IMR-90 (cell line): ENCODE results near the gene ERP27. TPM values are rescaled to one million over a fixed set of nuclear protein-coding genes. Genes with fewer than 3 reads are reported as not detected.
A peak's percentile ranks its signal among the peaks of the same experiment; 100 is the strongest.

Experiments used
- ATAC-seq: fragments of 200-7000 bp; cut with Tn5 transposase; 2 replicates; pipeline ENCODE4 v1.9.1; 2020; ENCODE audit warnings: low read depth, mild to moderate bottlenecking, moderate library complexity
- BruUV-seq: library from RNA; stranded (reverse); fragments of 400-500 nt; replicated peaks from 2 replicates; lab custom pipeline; 2021; lab: Mats Ljungman, UMichigan
- CTCF ChIA-PET: fragments of 300-600 bp; formaldehyde crosslinking; extraction: SDS; loops from one replicate; lab custom pipeline; 2021; ENCODE audit warnings: antibody characterized with exemption; lab: Yijun Ruan, JAX
- POLR2A ChIA-PET: fragments of 300-600 bp; sonication (Branson Sonifier 250); formaldehyde crosslinking; loops from one replicate; lab custom pipeline; 2022; ENCODE audit warnings: antibody characterized with exemption; ENCODE audit not compliant: unreplicated experiment; lab: Charles Lee
- DNase-seq: peaks from one replicate; pipeline ENCODE4 v3.0.0; 2013
- H2AFZ ChIP-seq: replicated peaks from 2 replicates; pipeline ENCODE3; 2013; ENCODE audit warnings: low read length, mild to moderate bottlenecking; ENCODE audit not compliant: poor library complexity
- H2AK5ac ChIP-seq: 2 replicates; pipeline ENCODE4 v1.6.1; 2013; ENCODE audit warnings: low read depth, low read length, inconsistent platforms
- H2AK9ac ChIP-seq: replicated peaks from 2 replicates; pipeline ENCODE3; 2013; ENCODE audit warnings: mild to moderate bottlenecking, low read depth, low read length, moderate library complexity; ENCODE audit not compliant: poor library complexity
- H2BK120ac ChIP-seq: 2 replicates; pipeline ENCODE4 v1.6.1; 2013; ENCODE audit warnings: low read depth, low read length, inconsistent platforms
- H2BK15ac ChIP-seq: 3 replicates; pipeline ENCODE4 v1.6.1; 2013; ENCODE audit warnings: low read depth, low read length, inconsistent platforms
- H2BK20ac ChIP-seq: 2 replicates; pipeline ENCODE4 v1.6.1; 2013; ENCODE audit warnings: low read depth, mild to moderate bottlenecking, inconsistent platforms, low read length, moderate library complexity
- H2BK5ac ChIP-seq: 2 replicates; pipeline ENCODE4 v1.6.1; 2013; ENCODE audit warnings: mild to moderate bottlenecking, low read depth, low read length, inconsistent platforms; ENCODE audit not compliant: poor library complexity, severe bottlenecking
- H3K14ac ChIP-seq: replicated peaks from 2 replicates; pipeline ENCODE4 v1.6.1; 2013; ENCODE audit warnings: low read depth, low read length, inconsistent platforms
- H3K18ac ChIP-seq: 2 replicates; pipeline ENCODE4 v1.6.1; 2013; ENCODE audit warnings: low read depth, low read length, control low read depth
- H3K23ac ChIP-seq: 2 replicates; pipeline ENCODE4 v1.6.1; 2013; ENCODE audit warnings: low read depth, low read length, inconsistent platforms
- H3K27ac ChIP-seq: 2 replicates; pipeline ENCODE4 v1.5.1; 2013; ENCODE audit warnings: mild to moderate bottlenecking, control low read depth, low read length; ENCODE audit not compliant: insufficient read depth
- H3K27me3 ChIP-seq: 2 replicates; pipeline ENCODE4 v1.6.1; 2013; ENCODE audit warnings: low read length; ENCODE audit not compliant: control insufficient read depth, insufficient read depth
- H3K36me3 ChIP-seq: 2 replicates; pipeline ENCODE4 v1.6.1; 2013; ENCODE audit warnings: low read length, mixed read lengths; ENCODE audit not compliant: control insufficient read depth, insufficient read depth
- H3K4ac ChIP-seq: 2 replicates; pipeline ENCODE4 v1.6.1; 2013; ENCODE audit warnings: low read depth, low read length, inconsistent platforms
- H3K4me1 ChIP-seq: 2 replicates; pipeline ENCODE4 v1.6.1; 2013; ENCODE audit warnings: low read length, mixed read lengths; ENCODE audit not compliant: control insufficient read depth, insufficient read depth
- H3K4me2 ChIP-seq: 2 replicates; pipeline ENCODE4 v1.6.1; 2013; ENCODE audit warnings: low read depth, mild to moderate bottlenecking, control low read depth, low read length, moderate library complexity
- H3K4me3 ChIP-seq: 2 replicates; pipeline ENCODE4 v1.5.1; 2013; ENCODE audit warnings: low read depth, mild to moderate bottlenecking, control low read depth, low read length, moderate library complexity; ENCODE audit not compliant: insufficient read depth
- H3K56ac ChIP-seq: 2 replicates; pipeline ENCODE4 v1.6.1; 2013; ENCODE audit warnings: low read length, inconsistent platforms; ENCODE audit not compliant: insufficient read depth; ENCODE audit errors: extremely low read depth
- H3K79me1 ChIP-seq, 2 experiments: 2 replicates each; pipeline ENCODE4 v1.6.1; 2013; ENCODE audit warnings: low read length in 2 of 2, inconsistent platforms in 1 of 2, low read depth in 1 of 2
- H3K9ac ChIP-seq: 2 replicates; pipeline ENCODE4 v1.6.1; 2013; ENCODE audit warnings: low read depth, low read length, control low read depth
- H3K9me1 ChIP-seq: 2 replicates; pipeline ENCODE4 v1.6.1; 2013; ENCODE audit warnings: low read length, inconsistent platforms; ENCODE audit not compliant: insufficient read depth
- H3K9me3 ChIP-seq: 2 replicates; pipeline ENCODE4 v1.6.1; 2013; ENCODE audit warnings: low read length; ENCODE audit not compliant: control insufficient read depth, insufficient read depth
- H4K20me1 ChIP-seq: 2 replicates; pipeline ENCODE4 v1.6.1; 2013; ENCODE audit warnings: low read length, inconsistent platforms; ENCODE audit not compliant: insufficient read depth
- H4K5ac ChIP-seq: 2 replicates; pipeline ENCODE4 v1.6.1; 2013; ENCODE audit warnings: mild to moderate bottlenecking, low read depth, low read length, control low read depth
- H4K8ac ChIP-seq, 2 experiments: 2 replicates each; pipeline ENCODE4 v1.6.1; 2013; ENCODE audit warnings: low read depth in 2 of 2, low read length in 2 of 2, control low read depth in 1 of 2, inconsistent platforms in 1 of 2
- H4K91ac ChIP-seq: 2 replicates; pipeline ENCODE4 v1.6.1; 2013; ENCODE audit warnings: low read depth, low read length, inconsistent platforms; ENCODE audit not compliant: insufficient read depth
- BHLHE40 ChIP-seq: fragments of 150-350 bp; IDR thresholded peaks from 2 replicates; pipeline ENCODE4 v1.6.1; 2016; ENCODE audit warnings: mild to moderate bottlenecking, low read depth, low read length
- CEBPB ChIP-seq: IDR thresholded peaks from 2 replicates; pipeline ENCODE4 v1.6.1; 2012; ENCODE audit warnings: low read depth, low read length, improper control_type of control experiment
- CHD1 ChIP-seq: IDR thresholded peaks from 2 replicates; pipeline ENCODE4 v1.6.1; 2012; ENCODE audit warnings: low read depth, low read length, improper control_type of control experiment
- FOS ChIP-seq: fragments of 150-350 bp; IDR thresholded peaks from 2 replicates; pipeline ENCODE4 v1.6.1; 2016; ENCODE audit warnings: low read depth, low read length
- MAFK ChIP-seq: IDR thresholded peaks from 2 replicates; pipeline ENCODE4 v1.6.1; 2012; ENCODE audit warnings: low read depth, low read length, improper control_type of control experiment
- MAZ ChIP-seq: IDR thresholded peaks from 2 replicates; pipeline ENCODE4 v1.6.1; 2012; ENCODE audit warnings: low read depth, mild to moderate bottlenecking, low read length, improper control_type of control experiment, moderate library complexity, borderline replicate concordance
- MXI1 ChIP-seq: IDR thresholded peaks from 2 replicates; pipeline ENCODE4 v1.6.1; 2012; ENCODE audit warnings: low read depth, mild to moderate bottlenecking, low read length, moderate library complexity, borderline replicate concordance
- NFE2L2 ChIP-seq: fragments of 150-350 bp; IDR thresholded peaks from 2 replicates; pipeline ENCODE4 v1.6.1; 2016; ENCODE audit warnings: low read depth, mild to moderate bottlenecking, low read length
- POLR2A ChIP-seq: IDR thresholded peaks from 2 replicates; pipeline ENCODE4 v1.6.1; 2012; ENCODE audit warnings: mild to moderate bottlenecking, low read depth, low read length
- RAD21 ChIP-seq: IDR thresholded peaks from 2 replicates; pipeline ENCODE4 v1.6.1; 2012; ENCODE audit warnings: low read length, improper control_type of control experiment
- RCOR1 ChIP-seq: IDR thresholded peaks from 2 replicates; pipeline ENCODE4 v1.6.1; 2012; ENCODE audit warnings: mild to moderate bottlenecking, low read length, improper control_type of control experiment; ENCODE audit not compliant: insufficient replicate concordance
- RFX5 ChIP-seq: IDR thresholded peaks from 2 replicates; pipeline ENCODE4 v1.8.0; 2012; ENCODE audit warnings: low read depth, mild to moderate bottlenecking, low read length, moderate library complexity
- SMC3 ChIP-seq: fragments of 150-350 bp; IDR thresholded peaks from 2 replicates; pipeline ENCODE4 v1.6.1; 2016; ENCODE audit warnings: low read depth, mild to moderate bottlenecking, antibody characterized with exemption, low read length, moderate library complexity
- USF2 ChIP-seq: fragments of 150-350 bp; IDR thresholded peaks from 2 replicates; pipeline ENCODE4 v1.6.1; 2017; ENCODE audit warnings: mild to moderate bottlenecking, antibody characterized with exemption, low read length, low read depth
- WGBS, 2 experiments: methylation state at CpG; one replicate each; pipeline versions ENCODE4 v1.1.5 to v1.1.7; 2013; ENCODE audit warnings: missing lambda C conversion rate in 2 of 2; ENCODE audit not compliant: insufficient read length in 1 of 2; ENCODE audit errors: extremely low coverage in 2 of 2; 5-methylcytosine and 5-hydroxymethylcytosine counted together
- dilution Hi-C: fragments of 300-500 bp; cut with HindIII; formaldehyde crosslinking; loops from one replicate; pipeline ENCODE4 v1.14.3; 2018; ENCODE audit warnings: low sequenced_read_pairs; ENCODE audit not compliant: unreplicated experiment
- in situ Hi-C: fragments of 300-500 bp; cut with MboI; formaldehyde crosslinking; loops from 3 replicates; pipeline ENCODE4 v1.14.3; 2019; ENCODE audit warnings: low sequenced_read_pairs, inconsistent platforms, mixed read lengths
- intact Hi-C: fragments of 100-400 bp; cut with micrococcal nuclease; formaldehyde crosslinking; loops from 2 replicates; pipeline ENCODE4 v1.10.0; 2022
- polyA plus RNA-seq, 3 experiments: library from polyadenylated mRNA; depleted of rRNA; stranded (reverse); fragments of >200 nt; gene quantifications; 2 replicates each; pipeline ENCODE4 v1.2.3, GENCODE V29; 2012; ENCODE audit warnings: low replicate concordance in 1 of 3
- total RNA-seq: library from RNA; depleted of rRNA; stranded (reverse); fragments of >200 nt; gene quantifications from 2 replicates; pipeline ENCODE4 v1.2.3, GENCODE V29; 2012
- TF ChIP-seq, protein P1 (sequence below): conservative IDR thresholded peaks from 2 replicates; pipeline ENCODE4 v1.5.1; 2012; ENCODE audit warnings: mild to moderate bottlenecking, low read depth, low read length, improper control_type of control experiment
- TF ChIP-seq, protein P2 (sequence below): fragments of 150-350 bp; IDR thresholded peaks from 2 replicates; pipeline ENCODE4 v1.6.1; 2016; ENCODE audit warnings: low read depth, mild to moderate bottlenecking, low read length, moderate library complexity, borderline replicate concordance

The ERP27 gene
- total and polyA plus RNA-seq, 2 of the 4 experiments (the other 2 are of a cell fraction), result not detected

- H3K23ac ChIP-seq, result no peak overlapping the region
- TF ChIP-seq USF2 (no peak), SMC3 (no peak), MXI1 (no peak), BHLHE40 (no peak), POLR2A (no peak), CEBPB (no peak), RCOR1 (no peak), RFX5 (no peak), CHD1 (no peak), MAFK (no peak), NFE2L2 (no peak), MAZ (no peak), FOS (no peak), RAD21 (no peak)
- TF ChIP-seq, protein P1, sequence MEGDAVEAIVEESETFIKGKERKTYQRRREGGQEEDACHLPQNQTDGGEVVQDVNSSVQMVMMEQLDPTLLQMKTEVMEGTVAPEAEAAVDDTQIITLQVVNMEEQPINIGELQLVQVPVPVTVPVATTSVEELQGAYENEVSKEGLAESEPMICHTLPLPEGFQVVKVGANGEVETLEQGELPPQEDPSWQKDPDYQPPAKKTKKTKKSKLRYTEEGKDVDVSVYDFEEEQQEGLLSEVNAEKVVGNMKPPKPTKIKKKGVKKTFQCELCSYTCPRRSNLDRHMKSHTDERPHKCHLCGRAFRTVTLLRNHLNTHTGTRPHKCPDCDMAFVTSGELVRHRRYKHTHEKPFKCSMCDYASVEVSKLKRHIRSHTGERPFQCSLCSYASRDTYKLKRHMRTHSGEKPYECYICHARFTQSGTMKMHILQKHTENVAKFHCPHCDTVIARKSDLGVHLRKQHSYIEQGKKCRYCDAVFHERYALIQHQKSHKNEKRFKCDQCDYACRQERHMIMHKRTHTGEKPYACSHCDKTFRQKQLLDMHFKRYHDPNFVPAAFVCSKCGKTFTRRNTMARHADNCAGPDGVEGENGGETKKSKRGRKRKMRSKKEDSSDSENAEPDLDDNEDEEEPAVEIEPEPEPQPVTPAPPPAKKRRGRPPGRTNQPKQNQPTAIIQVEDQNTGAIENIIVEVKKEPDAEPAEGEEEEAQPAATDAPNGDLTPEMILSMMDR, result no peak
- TF ChIP-seq, protein P2, sequence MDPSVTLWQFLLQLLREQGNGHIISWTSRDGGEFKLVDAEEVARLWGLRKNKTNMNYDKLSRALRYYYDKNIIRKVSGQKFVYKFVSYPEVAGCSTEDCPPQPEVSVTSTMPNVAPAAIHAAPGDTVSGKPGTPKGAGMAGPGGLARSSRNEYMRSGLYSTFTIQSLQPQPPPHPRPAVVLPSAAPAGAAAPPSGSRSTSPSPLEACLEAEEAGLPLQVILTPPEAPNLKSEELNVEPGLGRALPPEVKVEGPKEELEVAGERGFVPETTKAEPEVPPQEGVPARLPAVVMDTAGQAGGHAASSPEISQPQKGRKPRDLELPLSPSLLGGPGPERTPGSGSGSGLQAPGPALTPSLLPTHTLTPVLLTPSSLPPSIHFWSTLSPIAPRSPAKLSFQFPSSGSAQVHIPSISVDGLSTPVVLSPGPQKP, result no peak
- H3K79me1 ChIP-seq, result peaks cover 0 to 3% of the 10 kb centered on the region in 2 experiments; a peak in 1 of 4 replicates
- H2BK20ac ChIP-seq, result peak overlapping the region; percentile 8; the same call in 1 of the 2 replicates
- no peak for ATAC-seq
- H3K9me1 ChIP-seq, result peaks cover 11% of the 10 kb centered on the region
- no peak overlapping the region for H4K91ac ChIP-seq
- H2AFZ ChIP-seq, result no peak overlapping the region
- no peaks in the 10 kb centered on the region for H3K9me3 ChIP-seq
- peak overlapping the region; percentile 26; the same call in 1 of the 2 replicates for H2BK120ac ChIP-seq
- no peak for DNase-seq
- no peak overlapping the region for H3K56ac ChIP-seq
- dilution Hi-C loops (no loop called here), intact Hi-C loops (no loop called here), in situ Hi-C loops (no loop called here)
- no peaks in the 10 kb centered on the region for H4K20me1 ChIP-seq
- H3K4me1 ChIP-seq, result peaks cover 19% of the 10 kb centered on the region
- CTCF ChIA-PET, result no interaction called here
- H3K18ac ChIP-seq, result no peak overlapping the region
- H3K4ac ChIP-seq, result no peak overlapping the region
- H2AK9ac ChIP-seq, result no peak overlapping the region
- 0 out of 3 replicates have a peak overlapping the region, but pooled peaks have one; percentile 56 for H2BK15ac ChIP-seq
- H3K27ac ChIP-seq, result no peak overlapping the region
- WGBS, 2 experiments, result no CpG with 5 or more reads among the region's 1 CpG
- H3K14ac ChIP-seq, result no peak overlapping the region
- no peak overlapping the region for H4K8ac ChIP-seq
- no peaks in the 10 kb centered on the region for H3K27me3 ChIP-seq
- H4K5ac ChIP-seq, result no peak overlapping the region
- no peak overlapping the region for H3K9ac ChIP-seq
- POLR2A ChIA-PET, result no interaction called here
- BruUV-seq, result no TSS peak
- H2BK5ac ChIP-seq, result no peak overlapping the region
- H3K4me2 ChIP-seq, result no peak overlapping the region
- H2AK5ac ChIP-seq, result peak overlapping the region; percentile 29; the same call in 1 of the 2 replicates
- H3K36me3 ChIP-seq, result no peaks in the 10 kb centered on the region
- H3K4me3 ChIP-seq, result no peak overlapping the region
These were observed 15.4 kb upstream of the ERP27 start for GRCh38 chr12:14953752-14954151.
